Adipocyte (in vitro differentiated cells): ENCODE measurements around the gene B9D1.

Experiments
- DNase-seq: peaks from one replicate; pipeline ENCODE4 v3.0.0-alpha.2; 2015; ENCODE audit warnings: low read depth
- H3K27me3 ChIP-seq: replicated peaks from 2 replicates; pipeline ENCODE4 v1.7.0; 2013; ENCODE audit warnings: mild to moderate bottlenecking, low read length, moderate library complexity; ENCODE audit not compliant: control insufficient read depth, insufficient read depth
- H3K36me3 ChIP-seq: 2 replicates; pipeline ENCODE4 v1.7.0; 2013; ENCODE audit warnings: low read length, mild to moderate bottlenecking, moderate library complexity; ENCODE audit not compliant: control insufficient read depth, insufficient read depth, severe bottlenecking
- H3K4me1 ChIP-seq: 2 replicates; pipeline ENCODE4 v1.7.0; 2013; ENCODE audit warnings: mild to moderate bottlenecking, low read length, moderate library complexity; ENCODE audit not compliant: control insufficient read depth, insufficient read depth
- H3K4me3 ChIP-seq: 2 replicates; pipeline ENCODE4 v1.7.0; 2013; ENCODE audit warnings: mild to moderate bottlenecking, low read length, moderate library complexity
- H3K9ac ChIP-seq: 2 replicates; pipeline ENCODE4 v1.7.0; 2013; ENCODE audit warnings: mild to moderate bottlenecking, low read length, moderate library complexity
- H3K9me3 ChIP-seq: 2 replicates; pipeline ENCODE4 v1.7.0; 2013; ENCODE audit warnings: mild to moderate bottlenecking, low read length, moderate library complexity; ENCODE audit not compliant: control insufficient read depth

The B9D1 gene

DNA sequence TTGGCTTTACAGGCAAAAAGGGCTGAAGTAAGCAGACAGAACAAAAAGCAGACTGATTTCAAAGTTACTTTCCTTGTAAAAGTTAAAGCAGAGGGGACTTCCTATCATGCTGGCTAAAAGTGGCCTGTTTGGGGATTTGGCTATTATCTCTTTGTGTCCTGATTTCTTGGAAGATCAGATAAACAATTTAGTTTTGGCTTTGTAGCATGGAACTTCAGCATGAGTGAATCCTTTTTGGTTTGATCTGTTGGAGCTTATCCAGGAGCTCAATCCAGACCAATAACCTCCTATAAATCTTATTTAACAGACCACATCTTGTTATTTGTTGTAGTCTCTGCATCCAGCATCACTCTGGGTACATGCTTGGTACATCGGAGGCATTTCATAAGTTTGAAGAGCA, 39.6 kb upstream of the B9D1 start:
- H3K4me1 ChIP-seq, result peaks cover 20% of the 10 kb centered on the region
- no peak overlapping the region for H3K4me3 ChIP-seq
- H3K36me3 ChIP-seq, result no peaks in the 10 kb centered on the region
- H3K9me3 ChIP-seq, result no peaks in the 10 kb centered on the region
- no peak overlapping the region for H3K9ac ChIP-seq
- no peaks in the 10 kb centered on the region for H3K27me3 ChIP-seq
- DNase-seq, result no peak

DNA sequence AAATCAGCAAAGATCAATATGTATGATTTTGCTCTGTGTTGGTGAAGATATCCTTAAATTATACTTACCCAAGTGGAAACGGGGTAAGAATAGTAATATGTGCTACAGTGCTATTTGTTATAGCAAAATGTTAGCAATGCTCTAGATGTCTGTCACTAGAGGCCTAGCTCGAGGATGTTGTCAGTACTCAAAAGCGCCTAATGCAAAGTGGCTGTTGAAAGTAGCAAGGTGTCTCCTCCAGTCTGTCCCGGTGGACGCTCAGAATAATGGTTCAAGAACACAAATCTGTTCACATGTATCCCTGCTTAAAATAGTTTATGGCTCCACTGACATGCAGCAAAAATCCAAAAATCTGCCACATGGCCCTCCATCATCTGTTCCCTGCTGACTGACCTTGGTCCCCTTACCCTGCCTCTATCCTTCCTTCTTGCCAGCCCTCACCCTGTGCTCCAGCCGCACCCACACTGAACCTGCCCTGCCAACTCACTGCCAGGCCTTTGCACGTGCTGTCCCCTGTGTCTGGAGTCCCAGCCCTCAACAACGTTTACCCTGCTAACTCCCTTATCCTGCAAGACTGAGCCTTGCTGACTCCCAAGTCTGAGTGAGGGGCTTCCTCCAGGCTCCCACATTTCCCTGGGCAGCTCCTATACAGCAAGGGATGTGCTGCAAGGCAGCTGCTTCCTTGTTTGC, 38.9 kb upstream of the B9D1 start:
- Histone ChIP-seq H3K27me3 (no peaks in the 10 kb centered on the region), H3K4me3 (no peak overlapping the region), H3K4me1 (peaks cover 20% of the 10 kb centered on the region), H3K9ac (no peak overlapping the region), H3K36me3 (no peaks in the 10 kb centered on the region), H3K9me3 (no peaks in the 10 kb centered on the region)
- no peak for DNase-seq

DNA sequence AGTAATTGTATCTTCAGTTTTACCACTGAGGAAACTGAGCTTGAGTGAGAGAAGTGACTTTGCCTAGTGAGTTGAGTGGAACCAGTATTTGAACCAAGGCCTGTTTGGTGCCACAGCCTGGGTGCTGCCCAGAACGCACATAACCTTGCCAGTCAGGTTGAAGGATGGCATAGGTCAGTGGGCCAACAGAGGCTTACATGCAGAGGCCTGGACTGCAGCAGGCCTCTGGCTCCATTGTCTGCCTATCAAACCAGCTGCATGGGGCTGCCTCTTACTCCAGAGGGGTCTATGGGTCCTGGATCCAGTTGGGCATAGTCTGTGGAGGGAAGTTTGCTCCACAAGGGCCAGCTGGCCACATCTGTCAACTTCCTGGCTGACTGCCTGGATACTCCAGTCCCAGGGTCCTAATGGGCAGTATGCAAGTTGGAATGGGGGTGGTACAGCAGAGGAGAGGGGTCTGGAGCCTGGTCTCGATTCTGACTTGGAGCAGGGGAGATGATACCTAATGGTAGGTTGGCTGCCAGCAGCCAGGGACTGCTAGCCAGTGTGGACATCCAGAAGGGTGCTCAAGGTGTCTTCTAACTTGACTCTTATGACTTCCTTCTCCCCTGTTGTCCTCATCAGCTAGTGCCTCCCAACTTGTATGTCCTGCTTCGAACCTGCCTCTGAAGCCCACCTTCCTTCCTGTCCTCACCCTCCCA, 37.4 kb upstream of the B9D1 start:
- no peak overlapping the region for H3K4me3 ChIP-seq
- no peaks in the 10 kb centered on the region for H3K27me3 ChIP-seq
- no peak for DNase-seq
- H3K9me3 ChIP-seq, result no peaks in the 10 kb centered on the region
- H3K36me3 ChIP-seq, result no peaks in the 10 kb centered on the region
- H3K9ac ChIP-seq, result no peak overlapping the region
- H3K4me1 ChIP-seq, result peaks cover 20% of the 10 kb centered on the region

DNA sequence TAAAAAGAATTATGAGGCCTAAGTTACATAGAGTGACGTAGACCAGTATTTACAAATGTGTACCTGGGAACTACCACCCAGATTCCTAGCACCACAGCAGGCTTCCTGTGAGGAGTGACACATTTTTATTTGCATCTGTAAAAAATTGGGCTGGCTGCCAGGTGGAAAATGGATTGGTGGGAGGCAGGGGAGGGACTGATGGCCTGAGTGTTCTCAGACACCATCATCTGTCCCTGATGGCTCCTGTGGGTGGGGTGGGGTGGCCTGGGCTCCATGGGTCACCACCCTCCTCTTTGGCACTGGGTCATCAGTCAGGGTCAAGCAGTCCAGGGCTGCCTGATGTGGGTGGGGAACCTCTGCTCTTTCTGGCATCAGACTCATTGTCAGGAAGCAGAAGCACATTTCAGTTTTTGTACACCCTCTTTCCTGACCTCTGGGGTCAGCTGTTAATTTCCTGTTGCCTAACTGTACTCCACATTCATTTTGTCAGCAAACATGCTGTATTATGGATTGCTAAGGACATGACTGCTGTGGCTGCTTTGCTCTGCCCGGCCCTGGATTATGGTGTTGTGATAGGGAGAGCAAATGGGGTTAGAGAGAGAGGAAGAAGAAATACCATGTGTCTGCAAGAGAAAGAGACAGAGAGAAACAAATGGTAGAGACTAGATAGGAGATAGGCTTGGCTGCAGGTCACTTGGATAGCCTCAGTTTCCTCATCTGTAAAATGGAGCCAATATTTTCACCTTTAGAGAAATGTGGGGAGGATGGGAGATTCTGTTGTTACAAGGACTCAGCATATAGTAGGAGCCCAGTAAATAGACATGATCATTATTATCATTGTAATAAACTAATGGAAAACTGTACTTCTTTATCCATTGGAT, 36.0 kb upstream of the B9D1 start:
- peaks cover 20% of the 10 kb centered on the region for H3K4me1 ChIP-seq
- no peak overlapping the region for H3K4me3 ChIP-seq
- peak; percentile 28 for DNase-seq
- H3K9ac ChIP-seq, result peak overlapping the region; percentile 26
- no peaks in the 10 kb centered on the region for H3K27me3 ChIP-seq
- H3K9me3 ChIP-seq, result no peaks in the 10 kb centered on the region
- H3K36me3 ChIP-seq, result no peaks in the 10 kb centered on the region

DNA sequence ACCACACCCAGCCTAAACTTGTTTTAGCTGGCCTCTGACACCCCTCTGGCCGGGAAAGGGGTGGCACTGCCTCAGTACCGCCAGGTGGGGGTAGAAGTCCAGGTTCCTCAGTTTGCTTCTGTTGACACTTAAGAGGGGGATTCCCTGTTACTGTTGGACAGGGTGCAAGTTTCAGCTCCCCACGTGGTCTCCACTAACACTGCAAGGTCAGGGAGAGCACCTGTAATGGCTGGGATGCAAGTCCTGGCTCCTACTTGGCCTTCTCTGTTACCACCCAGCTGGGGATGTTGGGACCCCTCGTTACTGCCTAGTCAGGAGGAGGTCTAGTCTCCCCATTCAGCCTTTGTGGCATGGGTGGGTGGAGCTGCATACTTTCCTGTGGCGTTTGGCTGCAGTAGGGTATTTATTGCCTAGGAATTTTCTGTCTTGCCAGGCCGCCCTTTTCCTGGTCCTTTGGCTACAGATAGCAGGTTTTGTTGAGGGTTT, 35.1 kb upstream of the B9D1 start:
- no peaks in the 10 kb centered on the region for H3K27me3 ChIP-seq
- H3K9me3 ChIP-seq, result no peaks in the 10 kb centered on the region
- H3K36me3 ChIP-seq, result no peaks in the 10 kb centered on the region
- DNase-seq, result no peak
- peaks cover 20% of the 10 kb centered on the region for H3K4me1 ChIP-seq
- no peak overlapping the region for H3K4me3 ChIP-seq
- no peak overlapping the region for H3K9ac ChIP-seq

DNA sequence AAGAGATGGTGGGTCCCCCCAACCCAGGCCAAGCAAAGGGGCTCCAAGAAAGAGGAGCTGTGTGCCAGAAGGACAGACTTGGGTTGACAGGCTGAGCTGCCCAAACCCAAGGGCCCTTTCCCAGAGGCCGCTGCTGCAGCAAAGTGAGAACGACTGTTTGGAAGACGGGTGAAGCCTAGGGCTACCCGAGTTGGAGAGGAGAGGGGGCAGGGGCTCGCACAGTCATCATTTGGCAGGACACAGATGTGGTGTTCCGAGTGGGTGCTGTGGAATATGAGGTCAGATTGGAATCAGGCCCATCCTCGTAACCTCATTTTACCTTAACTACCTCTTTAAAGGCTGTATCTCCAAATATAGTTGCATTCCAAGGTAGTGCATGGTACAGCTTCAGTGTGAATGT, 29.8 kb upstream of the B9D1 start:
- H3K9ac ChIP-seq, result no peak overlapping the region
- H3K9me3 ChIP-seq, result no peaks in the 10 kb centered on the region
- H3K36me3 ChIP-seq, result no peaks in the 10 kb centered on the region
- no peak for DNase-seq
- peaks cover 21% of the 10 kb centered on the region for H3K4me1 ChIP-seq
- H3K4me3 ChIP-seq, result no peak overlapping the region
- H3K27me3 ChIP-seq, result no peaks in the 10 kb centered on the region

DNA sequence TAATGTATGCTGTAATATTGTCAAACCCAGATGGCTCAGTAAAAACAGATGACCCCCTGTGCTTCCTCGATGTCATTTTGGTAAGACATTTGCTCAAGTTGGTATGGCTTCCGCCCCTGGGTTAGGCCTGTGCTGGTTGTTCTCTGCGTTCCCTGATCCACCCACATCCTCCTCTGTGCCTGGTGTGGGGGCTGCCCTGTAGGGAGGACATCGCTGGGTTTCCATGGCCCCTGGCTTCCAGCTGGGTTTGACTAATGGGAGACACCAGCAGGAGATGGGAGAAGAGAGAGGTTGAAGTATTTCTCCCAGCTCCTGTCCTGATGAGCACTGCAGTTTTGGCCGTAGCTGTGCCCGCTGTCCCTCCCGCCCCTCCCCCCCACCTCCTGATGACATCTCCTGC, 28.9 kb upstream of the B9D1 start:
- Histone ChIP-seq H3K9me3 (no peaks in the 10 kb centered on the region), H3K36me3 (no peaks in the 10 kb centered on the region), H3K27me3 (no peaks in the 10 kb centered on the region), H3K4me1 (peaks cover 27% of the 10 kb centered on the region), H3K4me3 (no peak overlapping the region), H3K9ac (no peak overlapping the region)
- DNase-seq, result no peak

DNA sequence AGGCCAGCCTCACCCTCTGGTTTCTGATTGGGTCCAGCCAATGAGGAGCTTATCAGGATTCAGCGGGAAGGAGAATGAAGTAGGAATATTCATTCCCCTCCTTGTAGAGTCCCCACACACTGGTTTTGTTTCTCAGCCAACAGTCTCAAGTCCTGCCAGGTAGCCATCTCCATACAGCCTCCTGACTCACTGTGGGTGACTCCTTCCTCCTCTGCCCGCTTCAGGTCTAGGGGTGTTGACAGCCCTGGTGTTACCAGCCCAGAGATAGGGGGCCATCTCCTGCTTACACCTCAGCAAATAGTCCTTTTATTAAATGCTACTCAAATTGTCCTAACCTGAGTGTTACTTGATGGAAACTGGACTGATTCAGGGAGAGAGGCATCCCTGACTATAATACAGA, 28.4 kb upstream of the B9D1 start:
- no peak overlapping the region for H3K9ac ChIP-seq
- DNase-seq, result no peak
- no peaks in the 10 kb centered on the region for H3K27me3 ChIP-seq
- no peaks in the 10 kb centered on the region for H3K36me3 ChIP-seq
- no peak overlapping the region for H3K4me3 ChIP-seq
- H3K9me3 ChIP-seq, result no peaks in the 10 kb centered on the region
- peaks cover 32% of the 10 kb centered on the region for H3K4me1 ChIP-seq

DNA sequence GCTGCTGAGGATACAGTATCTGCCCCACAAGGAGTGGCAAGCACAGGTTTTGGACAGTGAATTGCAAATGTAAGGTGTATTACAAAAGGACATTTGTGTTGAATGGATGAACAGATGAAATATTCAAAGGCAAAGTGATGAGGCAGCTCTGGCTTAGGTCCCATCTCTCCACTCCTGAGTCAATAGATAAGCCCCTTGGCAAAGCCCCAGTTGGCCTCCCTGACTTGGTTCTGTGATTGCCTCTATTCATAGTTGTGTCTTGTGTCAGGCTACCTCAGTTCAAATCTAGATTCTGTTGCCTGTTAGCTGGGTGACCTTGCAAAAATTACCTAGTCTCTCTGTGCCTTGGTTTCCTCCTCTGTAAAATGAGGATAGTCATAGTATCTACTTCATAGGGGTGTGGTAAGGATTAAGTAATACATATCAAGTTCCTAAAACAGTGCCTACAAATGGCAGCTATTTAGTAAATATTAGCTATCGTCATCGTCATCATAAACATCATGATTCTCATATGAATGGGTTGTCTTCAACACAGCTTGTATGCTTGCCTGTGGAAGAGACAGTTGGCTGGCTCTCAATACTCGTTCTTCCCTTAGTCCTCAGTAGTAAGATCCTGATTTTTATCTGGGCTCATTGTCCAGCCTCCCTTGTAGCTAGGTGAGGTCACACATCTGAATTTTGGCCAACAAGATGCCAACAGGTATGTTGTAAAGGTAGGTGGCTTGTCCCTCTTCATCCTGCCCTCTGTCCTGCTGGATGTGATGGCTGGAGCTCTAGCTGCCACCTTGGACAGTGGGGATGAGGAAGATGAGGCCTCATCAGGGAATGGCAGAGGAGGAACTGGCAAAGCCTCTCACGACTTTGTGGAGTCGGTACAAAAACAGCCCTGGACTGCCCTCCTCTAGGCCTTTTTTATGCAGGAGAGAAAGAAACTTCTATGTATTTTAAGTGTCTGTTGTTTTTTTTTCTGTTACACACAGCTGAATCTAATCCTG, 26.6 kb upstream of the B9D1 start:
- Histone ChIP-seq H3K9me3 (no peaks in the 10 kb centered on the region), H3K9ac (no peak overlapping the region), H3K27me3 (no peaks in the 10 kb centered on the region), H3K4me1 (peaks cover 50% of the 10 kb centered on the region), H3K36me3 (peaks cover 4% of the 10 kb centered on the region), H3K4me3 (no peak overlapping the region)
- peak; percentile 24 for DNase-seq

DNA sequence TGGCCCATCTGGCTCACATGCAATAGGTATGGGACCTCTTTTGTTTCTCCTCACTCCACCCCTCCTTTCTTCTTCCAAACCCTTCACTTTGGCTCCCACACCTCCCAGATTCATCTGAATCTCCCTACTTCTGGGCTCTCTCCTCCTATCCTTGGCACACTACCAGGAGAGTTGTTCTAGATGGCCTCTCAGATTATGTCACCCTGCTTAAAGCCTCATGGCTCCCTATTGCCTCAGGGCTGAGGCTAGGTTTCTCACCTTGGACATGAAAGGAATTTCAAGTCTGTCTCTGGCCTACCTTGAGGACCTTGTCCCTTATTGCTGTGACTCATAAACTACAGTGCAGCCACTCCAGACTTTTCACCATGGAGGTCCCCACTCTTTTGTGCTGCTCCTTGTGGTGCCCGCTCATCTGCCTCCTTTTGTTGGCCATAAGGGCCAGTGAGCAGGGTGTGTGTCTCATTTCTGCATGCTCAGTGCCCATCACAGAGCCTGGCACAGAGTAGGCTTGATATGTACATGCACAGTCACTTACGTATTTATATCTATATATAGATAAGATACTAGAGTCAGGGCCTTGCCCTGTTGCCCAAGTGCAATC, 25.5 kb upstream of the B9D1 start:
- Histone ChIP-seq H3K27me3 (no peaks in the 10 kb centered on the region), H3K9me3 (no peaks in the 10 kb centered on the region), H3K4me1 (peaks cover 54% of the 10 kb centered on the region)

More for the DNA sequence above, 25.5 kb upstream of the B9D1 start:
- peaks cover 14% of the 10 kb centered on the region for H3K36me3 ChIP-seq
- H3K4me3 ChIP-seq, result no peak overlapping the region
- H3K9ac ChIP-seq, result peak overlapping the region; percentile 82
- peak; percentile 84 for DNase-seq
